GM19351 (cell line): ENCODE data around the gene ETNK2.
"Not testable (repeated sequence)": the region's sequence is repeated elsewhere in the genome, so short reads cannot be mapped to it uniquely, and the experiment has no call there.

ENCODE experiments used
- ATAC-seq: cut with Tn5 transposase; IDR thresholded peaks from one replicate; pipeline ENCODE4 v1.9.1; 2021; ENCODE audit warnings: mild to moderate bottlenecking, moderate library complexity; ENCODE audit not compliant: unreplicated experiment

The ETNK2 gene

DNA sequence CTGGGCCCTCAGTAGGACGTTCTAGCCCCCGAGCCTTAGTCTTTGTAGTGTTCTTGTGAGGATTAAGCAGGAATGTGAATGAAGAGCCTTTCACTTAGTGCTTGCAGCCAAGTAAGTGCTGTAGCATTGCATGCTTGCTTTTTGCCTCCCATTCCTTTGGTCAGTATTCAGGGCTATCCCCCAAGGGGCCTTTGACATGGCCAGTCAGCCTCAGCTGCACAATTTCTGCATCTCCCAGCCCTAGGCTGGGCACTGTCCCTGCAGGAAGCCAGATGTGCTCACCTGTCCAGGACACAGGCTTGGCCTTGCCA is 48.5 kb downstream of the ETNK2 start:
- ATAC-seq, result no peak

DNA sequence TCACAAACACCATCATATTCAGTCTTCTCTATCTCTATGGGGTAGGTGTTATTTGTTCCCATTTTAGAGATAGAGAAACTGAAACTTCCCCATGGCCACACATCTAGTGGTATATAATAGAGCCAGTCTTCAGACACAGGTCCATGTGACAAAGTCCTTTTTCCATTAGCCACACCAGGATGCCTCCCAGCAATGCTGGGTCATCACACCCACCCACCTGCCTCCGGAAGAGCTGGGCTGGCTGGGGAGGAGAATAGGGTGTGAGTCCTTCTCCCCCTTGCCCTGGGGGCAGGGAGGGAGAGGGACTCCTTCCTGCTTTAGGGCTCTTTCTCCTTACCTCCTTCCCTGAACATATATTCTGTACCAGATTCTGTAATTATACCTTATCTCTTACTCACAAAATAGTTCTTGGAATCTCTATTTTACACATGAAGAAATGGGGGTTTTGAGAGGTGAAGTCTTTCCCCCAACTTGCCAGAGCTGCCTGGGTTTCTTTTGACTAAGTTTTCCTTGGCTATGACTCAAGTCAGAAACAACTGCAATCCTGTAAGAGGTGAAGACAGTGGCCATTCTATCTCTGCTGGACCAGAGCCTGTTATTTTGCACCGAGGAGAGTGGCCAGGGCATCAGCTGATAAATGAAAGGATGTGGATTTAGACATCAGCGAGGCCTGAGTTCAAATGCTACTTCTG is 49.0 kb downstream of the ETNK2 start:
- no peak for ATAC-seq

DNA sequence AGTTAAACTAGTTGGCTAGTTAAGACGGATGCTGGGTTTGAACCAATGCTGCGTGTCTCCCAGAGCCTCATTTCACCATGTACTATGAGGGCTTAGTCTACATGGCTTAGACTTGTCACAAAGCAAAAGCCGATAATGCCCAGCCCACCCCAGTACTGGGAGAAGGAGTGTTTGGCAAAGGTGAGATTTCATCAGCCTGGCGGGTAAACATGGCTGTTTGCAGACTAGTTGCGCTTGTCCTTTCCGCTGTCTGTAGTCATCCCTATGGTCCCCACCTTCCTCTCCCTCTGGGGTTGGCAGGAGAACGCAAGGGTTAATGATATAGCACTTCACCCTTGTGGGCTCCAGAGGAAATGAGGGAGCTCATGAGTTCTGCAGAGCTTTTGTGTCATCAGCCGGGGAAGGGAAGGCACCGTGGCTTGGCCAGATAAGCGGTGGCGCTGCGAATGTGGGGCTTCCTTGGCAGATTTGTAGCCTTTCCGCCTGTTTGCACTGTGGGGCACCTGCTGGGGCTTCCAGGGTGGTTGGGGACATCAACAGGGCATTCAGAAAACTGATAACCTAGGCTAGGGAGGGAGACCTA is 49.7 kb downstream of the ETNK2 start:
- no peak for ATAC-seq

DNA sequence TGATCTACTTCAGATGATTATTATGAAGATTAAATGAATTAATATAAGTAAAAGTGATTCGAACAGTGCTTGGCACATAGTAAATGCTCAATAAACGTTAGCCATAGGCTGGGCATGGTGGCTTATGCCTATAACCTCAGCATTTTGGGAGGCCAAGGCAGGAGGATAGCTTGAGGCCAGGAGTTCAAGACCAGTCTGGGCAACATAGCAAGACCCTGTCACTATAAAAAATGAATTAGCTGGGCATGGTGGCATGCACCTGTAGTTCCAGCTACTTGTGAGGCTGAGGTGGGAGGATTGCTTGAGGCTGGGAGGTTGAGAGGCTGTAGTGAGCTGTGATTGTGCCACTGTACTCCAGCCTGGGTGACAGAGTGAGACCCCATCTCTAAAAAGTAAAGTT is 52.1 kb downstream of the ETNK2 start:
- not testable (repeated sequence) for ATAC-seq

DNA sequence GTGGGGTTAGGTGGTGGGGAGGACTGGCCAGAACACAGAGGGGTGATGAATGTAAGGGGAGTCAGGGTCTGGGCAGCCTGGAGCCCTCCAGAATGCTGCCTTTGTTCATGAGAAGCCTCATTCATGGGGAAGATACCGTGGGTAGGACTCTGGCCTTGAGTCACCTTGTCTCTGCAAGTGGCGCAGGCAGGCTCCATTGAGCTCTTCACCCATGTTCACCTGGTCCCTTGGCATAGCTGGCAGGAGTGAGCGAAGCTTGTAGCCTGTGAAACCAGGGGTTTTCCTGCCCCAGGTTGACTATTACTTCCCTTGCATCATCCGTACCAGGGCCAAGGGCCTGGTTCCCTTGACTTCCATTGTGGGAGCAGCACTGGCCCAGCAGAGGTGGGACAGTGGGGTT is 53.2 kb downstream of the ETNK2 start:
- no peak for ATAC-seq

GRCh38 chr1:204096931-204097330 is 54.9 kb downstream of the ETNK2 start:
- no peak for ATAC-seq

DNA sequence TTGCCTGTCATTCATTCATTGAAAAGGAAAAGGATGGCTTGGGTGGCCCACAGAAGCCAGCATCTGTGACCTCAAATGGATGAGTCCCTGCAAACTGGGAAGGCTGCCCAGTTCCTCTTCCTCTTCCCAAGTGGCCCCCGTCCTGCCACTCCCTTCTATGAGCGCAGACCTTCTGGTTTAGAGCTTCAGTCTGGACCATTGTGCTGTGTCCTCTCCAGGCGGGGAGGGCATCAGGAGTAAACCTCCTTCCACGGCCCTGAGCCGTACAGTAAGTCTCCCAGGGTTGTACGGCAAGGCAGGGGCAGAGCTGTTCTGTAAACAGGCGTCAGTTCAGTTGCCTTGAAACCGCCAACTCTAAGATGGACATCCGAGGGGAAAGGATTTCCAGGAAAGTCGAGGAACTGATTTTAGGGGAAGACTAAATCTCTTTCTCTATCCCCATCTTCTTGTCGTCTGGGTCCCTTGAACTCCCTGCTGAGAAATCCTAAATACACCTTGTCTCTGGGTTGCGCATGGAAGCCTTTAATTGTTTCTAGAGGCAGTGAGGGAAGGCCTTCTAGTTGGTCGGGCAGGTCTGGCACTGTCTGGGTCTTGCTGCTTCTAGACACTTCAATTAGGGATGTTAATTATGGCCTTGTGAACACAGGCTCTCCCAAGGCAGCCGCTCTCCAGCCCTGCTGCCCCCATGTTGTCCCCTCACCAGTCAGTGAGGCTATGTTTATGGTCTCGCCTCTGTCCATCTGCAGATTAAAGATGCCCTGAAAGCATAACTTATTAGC is 56.8 kb downstream of the ETNK2 start:
- ATAC-seq, result no peak

DNA sequence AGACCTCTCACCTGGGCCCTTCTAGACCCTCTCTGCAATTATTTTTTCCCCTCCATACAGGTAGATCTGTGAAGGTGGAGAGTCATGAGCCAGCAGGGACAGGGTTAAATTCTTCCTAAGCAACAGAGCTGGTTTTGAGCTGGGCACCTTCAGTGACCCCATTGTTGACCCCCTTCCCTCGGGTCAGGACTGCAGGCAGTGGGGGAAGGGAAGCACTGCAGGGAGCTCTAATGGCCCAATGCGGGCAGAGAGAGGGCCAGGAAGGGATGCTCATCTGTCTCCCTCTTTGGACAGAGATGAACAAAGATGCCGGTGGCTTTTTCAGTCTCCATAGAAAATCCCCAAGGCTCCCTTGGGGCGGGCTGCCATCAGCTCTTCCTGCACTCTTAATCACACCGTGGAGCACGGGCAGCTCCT is 57.5 kb downstream of the ETNK2 start:
- no peak for ATAC-seq

DNA sequence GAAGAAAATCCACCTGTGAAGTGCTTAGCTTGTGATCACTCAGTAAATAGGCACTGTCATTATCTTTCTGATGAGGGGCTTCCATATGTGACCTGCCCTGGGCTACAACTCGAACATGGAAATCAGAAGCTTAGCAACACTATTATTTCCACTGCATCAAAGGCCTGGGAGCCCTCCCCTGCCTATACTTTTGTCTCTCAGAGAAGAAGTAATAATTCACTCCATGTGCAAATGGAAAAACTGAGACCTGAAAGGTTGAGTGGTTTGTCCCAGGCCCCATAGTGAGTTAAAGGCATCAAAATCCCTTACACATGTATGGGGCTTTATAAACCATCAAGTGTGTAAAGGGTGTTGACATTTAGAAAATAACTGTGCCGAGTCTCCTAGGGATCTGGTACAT is 58.1 kb downstream of the ETNK2 start:
- ATAC-seq, result no peak

DNA sequence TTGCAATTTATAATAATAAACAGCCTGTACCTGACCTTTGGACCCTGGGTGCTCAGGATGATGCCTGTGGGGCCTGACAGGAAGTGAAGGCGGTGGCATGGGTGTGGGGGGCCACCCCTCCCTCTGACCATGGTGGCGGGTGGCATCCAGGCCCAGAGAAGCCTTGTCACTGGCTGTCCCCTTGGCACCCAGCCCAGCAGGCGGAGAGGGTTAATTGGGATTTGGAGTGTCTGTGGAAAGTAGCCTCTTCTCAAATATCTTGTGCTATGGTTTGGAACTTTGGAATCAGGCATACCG is 58.5 kb downstream of the ETNK2 start:
- ATAC-seq, result no peak

- no peak for ATAC-seq
Observed at GRCh38 chr1:204092632-204093420, 59.0 kb downstream of the ETNK2 start.

DNA sequence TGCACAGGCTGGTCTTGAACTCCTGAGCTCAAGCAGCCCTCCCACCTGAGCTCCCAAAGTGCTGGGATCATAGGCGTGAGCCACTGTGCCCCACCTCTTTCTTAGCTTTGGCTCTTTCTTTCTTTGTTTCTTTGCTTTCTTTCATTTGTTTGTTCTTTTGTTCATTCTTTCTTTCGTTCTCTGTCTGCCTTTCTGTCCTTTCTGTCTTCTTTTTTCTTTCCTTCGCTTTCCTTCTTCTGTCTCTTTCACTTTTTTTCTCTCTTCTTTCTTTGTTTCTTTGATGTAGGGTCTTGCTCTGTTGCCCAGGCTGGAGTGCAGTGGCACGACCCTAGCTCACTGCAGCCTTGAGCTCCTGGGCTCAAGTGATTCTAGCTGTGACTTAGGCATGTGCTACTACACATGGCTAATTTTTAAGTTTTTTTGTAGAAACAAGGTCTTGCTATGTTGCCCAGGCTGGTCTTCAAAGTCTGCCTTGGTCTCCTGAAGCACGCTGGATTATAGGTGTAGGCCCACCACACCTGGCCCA is 60.0 kb downstream of the ETNK2 start:
- no peak for ATAC-seq

DNA sequence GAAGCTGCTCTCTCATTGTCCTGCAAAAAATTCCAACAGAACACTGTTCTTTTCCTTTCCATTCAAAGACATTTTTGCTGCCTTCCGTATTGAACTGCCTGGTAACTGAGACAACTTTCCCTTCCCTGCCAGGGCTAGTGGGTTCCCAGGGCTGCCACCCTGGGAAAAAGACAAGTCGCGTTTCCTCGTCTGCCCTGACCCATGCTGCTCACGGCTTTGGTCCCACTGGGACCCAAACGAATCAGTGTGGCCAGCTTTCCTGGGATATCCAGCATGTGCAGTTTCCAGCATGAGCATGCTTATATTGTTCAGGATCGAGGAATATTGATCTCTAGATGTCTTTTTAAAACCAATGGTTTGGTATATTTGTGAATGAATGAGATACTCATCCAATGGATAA is 60.8 kb downstream of the ETNK2 start:
- ATAC-seq, result no peak

GRCh38 chr1:204090132-204090531 is 61.7 kb downstream of the ETNK2 start:
- ATAC-seq, result not testable (repeated sequence)

- no peak for ATAC-seq
Observed at GRCh38 chr1:204089044-204089751, 62.6 kb downstream of the ETNK2 start.

GRCh38 chr1:204088596-204088995 is 63.2 kb downstream of the ETNK2 start:
- ATAC-seq, result no peak

DNA sequence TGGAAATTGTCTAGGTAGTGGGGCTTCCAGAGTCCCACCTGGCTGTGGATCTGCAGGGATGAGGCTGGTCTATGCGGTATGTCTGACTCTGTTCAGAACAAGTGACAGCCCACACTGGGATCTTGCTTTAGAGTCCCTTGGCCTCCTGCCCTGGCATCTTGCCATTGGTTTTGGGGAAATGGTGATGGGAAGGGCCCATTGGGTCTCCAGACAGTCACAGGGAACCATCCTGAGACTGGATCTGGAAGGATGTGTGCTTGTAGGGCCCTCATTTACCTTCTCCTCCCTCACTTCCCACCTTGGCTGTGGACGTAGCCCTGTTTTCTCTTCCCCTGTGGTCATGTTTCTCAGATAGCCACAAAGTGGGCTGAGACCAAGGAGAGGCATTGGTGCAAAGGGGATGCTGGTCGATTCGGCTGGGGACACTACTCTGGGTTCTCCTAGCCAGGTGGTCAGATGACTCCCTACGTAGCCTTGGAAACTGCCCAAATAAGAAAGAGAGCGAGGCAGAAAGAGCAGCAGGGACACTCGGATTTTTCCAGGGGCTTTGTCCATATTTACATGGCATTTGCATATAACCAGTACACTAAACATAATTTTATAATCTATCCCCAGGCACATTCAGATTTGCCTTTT is 63.8 kb downstream of the ETNK2 start:
- no peak for ATAC-seq

GRCh38 chr1:204087181-204087892 is 64.5 kb downstream of the ETNK2 start:
- ATAC-seq, result no peak

GRCh38 chr1:204085876-204086275 is 66.0 kb downstream of the ETNK2 start:
- no peak for ATAC-seq
